CD4-positive, alpha-beta T cell (primary cell): ENCODE data around the gene FAM120C. TPM values are rescaled to one million over a fixed set of nuclear protein-coding genes. Genes with fewer than 3 reads are reported as not detected.

Experiments
- ATAC-seq: fragments of 200-7000 bp; cut with Tn5 transposase; one replicate; pipeline ENCODE4 v1.10.0; 2022; ENCODE audit warnings: mild to moderate bottlenecking; ENCODE audit not compliant: poor library complexity
- CTCF ChIA-PET: fragments of 350-600 bp; sonication (Branson Sonifier 250); formaldehyde crosslinking; loops from one replicate; lab custom pipeline; 2021; ENCODE audit warnings: antibody characterized with exemption, inconsistent platforms; lab: Charles Lee
- POLR2A ChIA-PET: fragments of 350-600 bp; sonication (Branson Sonifier 250); formaldehyde crosslinking; loops from one replicate; lab custom pipeline; 2021; ENCODE audit warnings: antibody characterized with exemption, inconsistent platforms; lab: Charles Lee
- DNase-seq, 14 experiments: peaks; one replicate each; pipeline ENCODE4 v3.0.0-alpha.2; 2013 to 2020; ENCODE audit warnings: mixed read lengths in 2 of 14
- H3K27ac ChIP-seq, 2 donors: one replicate each; pipeline versions ENCODE4 v1.5.1 to v1.7.0; 2013; ENCODE audit warnings: low read length in 2 of 2, low read depth in 1 of 2, mild to moderate bottlenecking in 1 of 2
- H3K27me3 ChIP-seq, 2 experiments: 1 replicate in 1 of 2; 2 replicates in 1 of 2; pipeline versions ENCODE4 v1.6.1 to v1.7.0; 2013; ENCODE audit warnings: low read length in 2 of 2, control low read depth in 1 of 2, mild to moderate bottlenecking in 1 of 2, moderate library complexity in 1 of 2; ENCODE audit not compliant: insufficient read depth in 2 of 2, control insufficient read depth in 1 of 2
- H3K36me3 ChIP-seq: one replicate; pipeline ENCODE4 v1.6.1; 2013; ENCODE audit warnings: low read length, control low read depth; ENCODE audit not compliant: insufficient read depth
- H3K4me1 ChIP-seq: one replicate; pipeline ENCODE4 v1.6.1; 2013; ENCODE audit warnings: low read length, control low read depth; ENCODE audit not compliant: insufficient read depth
- H3K4me3 ChIP-seq: one replicate; pipeline ENCODE4 v1.5.1; 2013; ENCODE audit warnings: mild to moderate bottlenecking, low read length, moderate library complexity
- H3K9me3 ChIP-seq, 2 experiments: 1 replicate in 1 of 2; 2 replicates in 1 of 2; pipeline versions ENCODE4 v1.6.1 to v1.7.0; 2013; ENCODE audit warnings: low read length in 2 of 2, mild to moderate bottlenecking in 2 of 2, control low read depth in 1 of 2, moderate library complexity in 1 of 2; ENCODE audit not compliant: control insufficient read depth in 1 of 2, insufficient read depth in 1 of 2
- H3K27ac Mint-ChIP-seq: one replicate; pipeline ENCODE4 v1.8.0; 2020; ENCODE audit warnings: mixed read lengths
- H3K27me3 Mint-ChIP-seq: one replicate; pipeline ENCODE4 v1.8.0; 2021; ENCODE audit warnings: mixed read lengths
- H3K36me3 Mint-ChIP-seq: one replicate; pipeline ENCODE4 v1.8.0; 2021; ENCODE audit warnings: low read depth, mixed read lengths
- H3K4me1 Mint-ChIP-seq: one replicate; pipeline ENCODE4 v1.8.0; 2021; ENCODE audit warnings: low read depth, mixed read lengths
- H3K4me3 Mint-ChIP-seq: one replicate; pipeline ENCODE4 v1.8.0; 2020; ENCODE audit warnings: mild to moderate bottlenecking, mixed read lengths
- H3K9me3 Mint-ChIP-seq: one replicate; pipeline ENCODE4 v1.8.0; 2020; ENCODE audit warnings: mixed read lengths
- CTCF ChIP-seq: fragments of 200-600 bp; IDR thresholded peaks from one replicate; pipeline ENCODE4 v1.8.0; 2022; ENCODE audit warnings: antibody characterized with exemption, mild to moderate bottlenecking
- intact Hi-C, 2 experiments: fragments of 100-400 bp; cut with DNase I in 1 of 2; cut with micrococcal nuclease in 1 of 2; formaldehyde crosslinking; loops; one replicate each; pipeline versions ENCODE4 v1.15.1 to v1.9.0; 2023 to 2025; cut with DNase I, micrococcal nuclease
- total RNA-seq, 174 experiments: library from RNA in 2 of 174; stranded (reverse) in 2 of 174; gene quantifications; one replicate each; pipeline ENCODE4 v1.2.3 and lab custom pipeline; 2021 to 2026

FAM120C gene
- total RNA-seq, 2 experiments from 2014 or later: 12.3 to 13.3 TPM

DNA sequence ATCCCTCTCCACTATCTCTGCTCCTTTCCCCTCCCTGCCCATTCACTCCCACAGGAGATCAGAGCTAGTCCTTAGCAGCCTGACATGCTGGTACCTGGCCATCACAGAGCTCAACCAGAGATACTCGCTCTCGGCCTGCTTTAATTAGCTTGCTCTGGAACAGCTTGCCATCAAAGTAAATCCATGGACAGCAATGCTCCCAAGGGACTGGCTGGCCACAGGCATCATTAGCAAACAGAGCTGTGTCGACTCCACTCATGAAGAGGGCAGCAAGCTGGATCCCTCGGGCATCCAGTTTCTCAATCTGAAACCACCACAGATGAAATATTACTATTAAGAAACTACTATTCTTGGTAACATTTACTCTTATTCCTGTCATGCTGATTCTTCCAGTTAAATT lies 95.4 kb downstream of the FAM120C start:
- POLR2A ChIA-PET: no interaction called here
- no peak overlapping the region for H3K4me3 Mint-ChIP-seq
- Histone ChIP-seq H3K36me3 (peaks cover 3% of the 10 kb centered on the region), H3K27ac (no peak overlapping the region), H3K4me3 (no peak overlapping the region), H3K27me3 (no peaks in the 10 kb centered on the region), H3K4me1 (no peaks in the 10 kb centered on the region), H3K9me3 (no peaks in the 10 kb centered on the region)
- CTCF ChIA-PET: interaction anchor here (0.9 kb wide), 1 partner anchor 15 kb away, joined by 3 read pairs; no protein-coding TSS in a partner anchor
- DNase-seq (no peak), ATAC-seq (no peak)
- H3K27me3 Mint-ChIP-seq: no peaks in the 10 kb centered on the region
- intact Hi-C loops: no loop called here
- H3K9me3 Mint-ChIP-seq: no peaks in the 10 kb centered on the region
- H3K4me1 Mint-ChIP-seq: no peaks in the 10 kb centered on the region
- TF ChIP-seq CTCF: no peak
- peaks cover 34% of the 10 kb centered on the region for H3K36me3 Mint-ChIP-seq
- no peak overlapping the region for H3K27ac Mint-ChIP-seq

- ChIA-PET CTCF (no interaction called here), POLR2A (no interaction called here)
- Histone ChIP-seq H3K27ac (no peak overlapping the region), H3K4me3 (no peak overlapping the region), H3K36me3 (peaks cover 2% of the 10 kb centered on the region), H3K27me3 (no peaks in the 10 kb centered on the region), H3K4me1 (no peaks in the 10 kb centered on the region), H3K9me3 (no peaks in the 10 kb centered on the region)
- TF ChIP-seq CTCF: no peak
- Mint-ChIP-seq H3K27ac (no peak overlapping the region), H3K27me3 (no peaks in the 10 kb centered on the region), H3K9me3 (no peaks in the 10 kb centered on the region), H3K36me3 (peaks cover 39% of the 10 kb centered on the region), H3K4me3 (no peak overlapping the region), H3K4me1 (no peaks in the 10 kb centered on the region)
- DNase-seq: no peak
- intact Hi-C loops: no loop called here
- ATAC-seq: no peak
Measured at GRCh38 chrX:54085666-54086065, 97.4 kb downstream of the FAM120C start.

DNA sequence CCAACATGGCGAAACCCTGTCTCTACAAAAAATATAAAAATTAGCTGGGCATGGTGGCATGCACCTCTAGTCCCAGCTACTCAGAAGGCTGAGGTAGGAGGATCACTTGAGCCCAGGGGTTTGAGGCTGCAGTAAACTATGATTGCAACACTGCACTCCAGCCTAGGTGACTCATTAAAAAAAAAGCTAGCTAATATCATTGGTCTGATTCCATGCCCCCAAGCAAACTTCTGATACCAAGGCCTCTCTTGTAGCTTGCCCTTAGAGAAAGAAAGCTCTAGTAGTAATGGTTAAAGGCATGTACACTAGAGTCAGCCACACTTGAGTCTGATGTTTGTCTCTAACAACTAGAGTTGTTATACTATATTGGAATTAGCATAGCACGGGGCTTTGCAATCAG lies 106.2 kb downstream of the FAM120C start:
- no peak overlapping the region for H3K4me3 ChIP-seq
- ChIA-PET CTCF (interaction anchor here (0.6 kb wide), 1 partner anchor 178 kb away, joined by 3 read pairs; no protein-coding TSS in a partner anchor), POLR2A (interaction anchor here (1.7 kb wide), 1 partner anchor 33 kb away, joined by 4 read pairs; the partner anchor contains the start of gene PHF8)
- ATAC-seq (no peak), DNase-seq (no peak)
- TF ChIP-seq CTCF: no peak
- Mint-ChIP-seq H3K9me3 (no peaks in the 10 kb centered on the region), H3K27ac (no peak overlapping the region), H3K4me1 (no peaks in the 10 kb centered on the region), H3K27me3 (no peaks in the 10 kb centered on the region), H3K4me3 (no peak overlapping the region), H3K36me3 (peaks cover 42% of the 10 kb centered on the region)
- no peaks in the 10 kb centered on the region for H3K27me3 ChIP-seq
- H3K9me3 ChIP-seq: no peaks in the 10 kb centered on the region
- intact Hi-C loops: no loop called here
- peaks cover 2% of the 10 kb centered on the region for H3K36me3 ChIP-seq
- H3K4me1 ChIP-seq: no peaks in the 10 kb centered on the region
- no peak overlapping the region for H3K27ac ChIP-seq
